Activated T-cell treated with anti-CD3 and anti-CD28 coated beads, Interleukin-2, amount 50 U/mL, for 4 hours (primary cell): ENCODE results near the gene PRKD1. TPM values are rescaled to one million over a fixed set of nuclear protein-coding genes. Genes with fewer than 3 reads are reported as not detected.
"Not testable (repeated sequence)": the region's sequence is repeated elsewhere in the genome, so short reads cannot be mapped to it uniquely, and the experiment has no call there.

Experiments
- ATAC-seq, 2 donors: fragments of 200-7000 bp; cut with Tn5 transposase; one replicate each; pipeline ENCODE4 v1.10.0; 2021
- DNase-seq: peaks from one replicate; pipeline ENCODE4 v3.0.0-alpha.2; 2020
- H3K27me3 Mint-ChIP-seq: one replicate; pipeline ENCODE4 v1.8.0; 2021; ENCODE audit warnings: low read depth, mixed read lengths
- H3K36me3 Mint-ChIP-seq: one replicate; pipeline ENCODE4 v1.8.0; 2022; ENCODE audit warnings: mixed read lengths; ENCODE audit not compliant: insufficient read depth
- H3K4me1 Mint-ChIP-seq: one replicate; pipeline ENCODE4 v1.8.0; 2021; ENCODE audit warnings: low read depth, mixed read lengths
- H3K4me3 Mint-ChIP-seq: one replicate; pipeline ENCODE4 v1.8.0; 2021; ENCODE audit warnings: mild to moderate bottlenecking, moderate library complexity, mixed read lengths
- H3K9me3 Mint-ChIP-seq: one replicate; pipeline ENCODE4 v1.8.0; 2021; ENCODE audit warnings: mixed read lengths
- total RNA-seq, 3 donors: library from RNA; stranded (reverse); gene quantifications; one replicate each; pipeline ENCODE4 v1.2.1, GENCODE V29; 2021

PRKD1 gene
- total RNA-seq, 3 donors from 2014 or later = 0.11 TPM; not detected in 2

DNA sequence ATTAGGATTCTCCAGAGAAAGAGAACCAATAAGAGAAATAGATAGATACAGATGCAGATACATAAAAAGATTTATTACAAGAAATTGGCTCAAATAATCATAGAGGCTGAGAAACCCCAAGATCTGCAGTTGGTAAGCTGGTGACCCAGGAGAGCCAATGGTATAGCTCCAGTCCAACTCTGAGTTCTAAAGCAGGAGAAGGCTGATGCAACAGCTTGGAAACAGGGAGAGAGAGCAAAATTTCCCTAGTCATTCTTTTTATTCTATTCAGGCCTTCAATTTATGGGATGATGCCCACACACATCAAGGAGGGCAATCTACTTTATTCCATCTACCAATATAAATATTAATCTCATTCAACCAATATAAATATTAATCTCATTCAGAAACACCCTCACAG, 218.2 kb downstream of the PRKD1 start:
- H3K27me3 Mint-ChIP-seq = no peaks in the 10 kb centered on the region
- H3K36me3 Mint-ChIP-seq = no peaks in the 10 kb centered on the region
- ATAC-seq (no peak), DNase-seq (no peak)
- H3K9me3 Mint-ChIP-seq = peaks cover 16% of the 10 kb centered on the region
- no peak overlapping the region for H3K4me3 Mint-ChIP-seq
- H3K4me1 Mint-ChIP-seq = no peaks in the 10 kb centered on the region

- Mint-ChIP-seq H3K4me3 (no peak overlapping the region), H3K4me1 (no peaks in the 10 kb centered on the region), H3K36me3 (no peaks in the 10 kb centered on the region), H3K9me3 (peaks cover 12% of the 10 kb centered on the region), H3K27me3 (no peaks in the 10 kb centered on the region)
- DNase-seq (no peak), ATAC-seq (no peak)
Measured at GRCh38 chr14:29706700-29707099, 220.9 kb downstream of the PRKD1 start.

DNA sequence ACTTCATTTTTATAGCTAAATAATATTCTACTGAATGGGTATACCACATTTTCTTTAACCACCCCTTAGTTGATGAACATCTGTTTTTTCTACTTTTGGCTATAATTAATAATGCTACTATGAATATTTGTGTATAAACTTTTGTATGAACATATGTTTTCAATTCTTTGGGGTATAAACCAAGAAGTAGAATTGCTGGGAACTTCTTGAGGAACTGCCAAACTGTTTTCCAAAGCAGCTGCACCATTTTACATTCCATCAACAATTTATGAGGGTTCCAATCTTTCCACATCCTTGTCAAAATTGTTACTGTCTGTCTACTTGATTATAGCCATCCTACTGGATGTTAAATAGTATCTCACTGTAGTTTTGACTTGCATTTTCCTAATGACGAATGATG, 221.8 kb downstream of the PRKD1 start:
- no peaks in the 10 kb centered on the region for H3K27me3 Mint-ChIP-seq
- no peak overlapping the region for H3K4me3 Mint-ChIP-seq
- H3K36me3 Mint-ChIP-seq = no peaks in the 10 kb centered on the region
- no peak for DNase-seq
- peaks cover 16% of the 10 kb centered on the region for H3K9me3 Mint-ChIP-seq
- no peak for ATAC-seq
- H3K4me1 Mint-ChIP-seq = no peaks in the 10 kb centered on the region

GRCh38 chr14:29689597-29689996, 238.1 kb downstream of the PRKD1 start:
- DNase-seq, H3K36me3 Mint-ChIP-seq, H3K4me1 Mint-ChIP-seq, H3K27me3 Mint-ChIP-seq, H3K4me3 Mint-ChIP-seq, ATAC-seq: not testable (repeated sequence)
- peaks cover 28% of the 10 kb centered on the region for H3K9me3 Mint-ChIP-seq

DNA sequence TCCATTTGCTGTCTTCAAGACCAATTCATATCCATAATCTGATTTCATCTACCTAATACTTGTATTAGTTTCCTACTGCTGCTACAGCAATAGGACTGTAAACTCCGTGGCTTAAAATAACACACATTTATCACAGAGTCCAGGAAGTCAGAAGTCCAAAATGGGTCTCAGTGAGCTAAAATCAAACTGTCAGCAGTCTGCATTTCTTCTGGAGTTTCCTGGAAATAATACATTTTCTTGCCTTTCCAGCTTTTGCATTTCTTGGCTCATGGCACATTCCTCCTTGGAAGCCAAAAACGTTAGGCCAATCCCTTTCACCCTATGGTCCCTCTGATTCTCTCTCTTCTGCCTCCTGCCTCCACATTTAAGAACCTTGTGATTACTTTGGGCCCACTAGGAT, 239.8 kb downstream of the PRKD1 start:
- ATAC-seq (no peak), DNase-seq (no peak)
- Mint-ChIP-seq H3K4me3 (no peak overlapping the region), H3K27me3 (no peaks in the 10 kb centered on the region), H3K4me1 (no peaks in the 10 kb centered on the region), H3K36me3 (no peaks in the 10 kb centered on the region), H3K9me3 (peaks cover 27% of the 10 kb centered on the region)

DNA sequence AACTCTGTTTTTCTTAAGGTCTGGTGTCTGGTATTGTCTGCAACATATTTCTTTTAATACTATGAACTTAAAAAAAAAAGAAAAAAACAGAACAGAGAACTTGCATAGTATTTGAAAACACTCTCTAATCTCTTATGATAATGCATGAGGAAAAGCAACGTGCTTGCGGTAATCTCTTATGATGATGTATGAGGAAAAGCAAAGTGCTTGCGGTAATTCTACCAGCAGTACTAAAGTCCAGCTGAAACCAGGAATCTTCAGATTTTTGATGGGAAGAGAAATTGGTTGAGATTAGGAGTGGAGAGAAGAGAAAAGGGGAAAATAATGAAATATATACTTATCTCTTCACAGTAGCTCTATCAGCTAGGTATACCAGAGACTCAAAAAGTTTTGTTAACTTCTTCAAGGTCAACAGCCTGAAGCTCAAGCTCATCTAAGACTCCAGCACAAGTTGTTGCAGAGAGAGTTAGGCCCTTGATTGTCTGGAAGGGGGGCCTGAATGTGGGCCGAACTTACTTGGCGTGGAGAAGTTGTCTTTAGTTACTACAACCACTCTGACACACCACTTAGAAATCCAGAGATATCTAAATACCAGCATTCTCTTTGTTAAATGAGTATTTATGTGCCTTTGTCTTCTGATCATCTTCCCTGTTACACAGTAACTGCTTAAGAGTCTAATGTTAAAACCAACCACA, 240.4 kb downstream of the PRKD1 start:
- DNase-seq (no peak), ATAC-seq (no peak)
- H3K4me1 Mint-ChIP-seq = no peaks in the 10 kb centered on the region
- no peaks in the 10 kb centered on the region for H3K36me3 Mint-ChIP-seq
- H3K9me3 Mint-ChIP-seq = peaks cover 29% of the 10 kb centered on the region
- no peak overlapping the region for H3K4me3 Mint-ChIP-seq
- H3K27me3 Mint-ChIP-seq = no peaks in the 10 kb centered on the region

- Mint-ChIP-seq H3K4me1 (no peaks in the 10 kb centered on the region), H3K36me3 (no peaks in the 10 kb centered on the region), H3K27me3 (no peaks in the 10 kb centered on the region), H3K9me3 (peaks cover 24% of the 10 kb centered on the region), H3K4me3 (no peak overlapping the region)
- DNase-seq (no peak), ATAC-seq (no peak)
Measured at GRCh38 chr14:29684926-29685325, 242.7 kb downstream of the PRKD1 start.

DNA sequence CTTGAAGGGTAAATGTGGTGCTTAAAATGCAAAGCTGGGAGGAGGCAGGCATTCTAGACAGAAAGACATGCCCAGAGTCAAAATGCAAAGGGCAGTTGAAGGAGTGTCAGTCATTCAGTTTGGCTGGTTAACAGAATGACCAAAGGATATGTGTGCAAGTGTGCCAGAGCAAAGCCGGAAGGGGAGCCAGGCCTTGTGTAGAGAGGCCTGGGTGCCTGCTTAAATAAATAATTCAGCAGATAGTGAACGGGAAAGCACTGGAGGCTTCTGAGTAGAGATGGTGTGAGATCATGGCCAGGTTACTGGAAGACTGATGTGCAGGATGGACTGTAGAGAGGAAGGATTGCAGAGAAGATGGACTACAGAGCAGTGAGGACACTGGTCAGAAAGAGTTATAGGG, 244.9 kb downstream of the PRKD1 start:
- H3K4me1 Mint-ChIP-seq = no peaks in the 10 kb centered on the region
- H3K36me3 Mint-ChIP-seq = no peaks in the 10 kb centered on the region
- ATAC-seq (no peak), DNase-seq (no peak)
- no peak overlapping the region for H3K4me3 Mint-ChIP-seq
- H3K27me3 Mint-ChIP-seq = no peaks in the 10 kb centered on the region
- H3K9me3 Mint-ChIP-seq = peaks cover 19% of the 10 kb centered on the region

DNA sequence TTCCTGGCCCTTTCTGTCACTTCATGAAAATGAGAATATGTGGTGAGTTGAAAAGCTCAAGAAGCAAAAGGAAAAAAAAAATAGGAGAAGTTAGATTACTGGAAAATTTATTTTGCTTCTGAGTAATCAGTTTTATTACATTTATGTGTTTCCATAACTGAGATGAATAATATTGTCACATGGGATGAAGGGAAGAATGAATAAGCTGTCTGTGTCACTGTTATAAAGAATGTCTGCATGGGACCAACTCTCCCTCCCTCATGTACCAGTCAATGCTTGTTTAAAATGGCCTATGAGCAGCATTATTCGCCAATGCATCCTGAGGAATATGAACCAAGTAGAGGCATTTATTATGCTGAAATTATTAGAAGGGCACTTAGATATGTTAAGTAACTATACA, 246.3 kb downstream of the PRKD1 start:
- Mint-ChIP-seq H3K4me3 (no peak overlapping the region), H3K4me1 (no peaks in the 10 kb centered on the region), H3K27me3 (no peaks in the 10 kb centered on the region), H3K9me3 (peaks cover 16% of the 10 kb centered on the region), H3K36me3 (no peaks in the 10 kb centered on the region)
- no peak for ATAC-seq
- DNase-seq = no peak

GRCh38 chr14:29674566-29675285, 252.9 kb downstream of the PRKD1 start:
- DNase-seq (no peak), ATAC-seq (no peak)
- Mint-ChIP-seq H3K36me3 (no peaks in the 10 kb centered on the region), H3K4me1 (no peaks in the 10 kb centered on the region), H3K27me3 (no peaks in the 10 kb centered on the region), H3K9me3 (peaks cover 5% of the 10 kb centered on the region), H3K4me3 (no peak overlapping the region)

DNA sequence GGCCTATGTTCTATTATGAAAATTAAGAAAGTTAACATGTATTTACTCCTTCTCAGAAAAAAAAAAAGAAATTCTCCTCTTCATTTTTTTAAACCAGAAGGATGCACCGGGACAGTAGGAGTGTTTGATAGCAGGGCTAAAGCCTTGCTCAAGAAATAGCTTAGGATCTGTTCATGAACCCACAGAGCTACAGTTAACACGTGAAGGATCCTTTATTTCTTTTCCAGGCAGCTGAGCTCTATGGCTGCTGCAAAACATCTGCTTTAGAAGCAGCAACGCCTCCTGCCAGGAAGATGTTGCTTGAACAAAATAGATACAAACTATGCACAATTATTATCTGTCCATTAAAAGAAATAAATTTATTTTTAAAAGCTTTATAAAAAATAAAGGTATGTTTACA, 254.8 kb downstream of the PRKD1 start:
- no peak for ATAC-seq
- no peaks in the 10 kb centered on the region for H3K9me3 Mint-ChIP-seq
- no peaks in the 10 kb centered on the region for H3K4me1 Mint-ChIP-seq

DNA sequence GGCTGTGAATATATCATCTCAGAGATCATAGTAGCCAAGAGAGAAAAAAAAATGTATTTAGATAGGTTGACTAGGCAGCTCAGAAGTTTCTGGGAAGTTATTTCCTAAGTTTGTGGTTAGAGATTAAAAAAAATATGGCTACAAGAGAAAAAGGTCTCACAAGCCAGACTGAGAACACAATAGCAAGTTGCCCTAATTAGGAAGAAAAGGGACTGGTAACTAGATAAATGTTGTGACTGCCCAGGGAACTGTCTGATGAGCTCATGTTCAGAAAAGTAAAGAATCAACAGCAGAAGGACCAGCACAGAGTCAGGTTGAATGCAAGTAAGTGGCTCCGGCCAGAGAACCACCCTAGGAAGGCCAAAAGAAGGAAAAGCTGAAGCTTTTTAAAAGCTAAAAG, 256.6 kb downstream of the PRKD1 start:
- DNase-seq (no peak), ATAC-seq (no peak)
- no peaks in the 10 kb centered on the region for H3K36me3 Mint-ChIP-seq
- H3K4me3 Mint-ChIP-seq = no peak overlapping the region
- no peaks in the 10 kb centered on the region for H3K9me3 Mint-ChIP-seq
- no peaks in the 10 kb centered on the region for H3K27me3 Mint-ChIP-seq
- H3K4me1 Mint-ChIP-seq = no peaks in the 10 kb centered on the region

More for the DNA sequence above, 254.8 kb downstream of the PRKD1 start:
- H3K27me3 Mint-ChIP-seq = no peaks in the 10 kb centered on the region
- H3K4me3 Mint-ChIP-seq = no peak overlapping the region
- no peak for DNase-seq
- H3K36me3 Mint-ChIP-seq = no peaks in the 10 kb centered on the region

GRCh38 chr14:29668201-29668600, 259.4 kb downstream of the PRKD1 start:
- DNase-seq (no peak), ATAC-seq (no peak)
- Mint-ChIP-seq H3K4me3 (no peak overlapping the region), H3K4me1 (no peaks in the 10 kb centered on the region), H3K36me3 (no peaks in the 10 kb centered on the region), H3K27me3 (no peaks in the 10 kb centered on the region), H3K9me3 (no peaks in the 10 kb centered on the region)

- peaks cover 1% of the 10 kb centered on the region for H3K9me3 Mint-ChIP-seq
- no peak for DNase-seq
- no peak for ATAC-seq
- H3K27me3 Mint-ChIP-seq = no peaks in the 10 kb centered on the region
- H3K4me3 Mint-ChIP-seq = no peak overlapping the region
- H3K36me3 Mint-ChIP-seq = no peaks in the 10 kb centered on the region
- H3K4me1 Mint-ChIP-seq = no peaks in the 10 kb centered on the region
Measured at GRCh38 chr14:29664515-29664914, 263.1 kb downstream of the PRKD1 start.

DNA sequence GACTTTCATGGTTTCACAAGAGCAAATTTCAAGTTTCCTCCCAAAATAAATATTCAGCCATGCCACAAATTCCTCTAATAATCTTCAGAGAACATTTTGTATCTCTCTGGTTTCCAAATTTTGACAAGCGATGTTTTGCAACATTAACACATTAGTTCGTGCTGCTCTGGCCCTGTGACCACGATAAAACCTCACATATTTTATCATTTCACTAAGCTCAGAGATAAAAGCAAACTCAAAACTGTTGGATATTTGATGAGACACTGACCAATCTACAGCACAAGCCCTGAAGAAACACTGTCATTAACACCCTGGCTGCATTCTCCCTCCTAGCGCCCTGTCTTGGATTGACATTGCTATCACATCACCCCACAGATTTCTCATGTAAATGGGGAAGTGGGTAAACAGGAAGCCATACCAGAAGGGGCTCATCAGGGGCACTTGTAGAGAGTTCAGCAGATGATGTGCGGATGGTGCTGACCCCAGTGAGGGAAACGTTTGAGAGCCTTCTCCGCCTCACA, 264.3 kb downstream of the PRKD1 start:
- no peak overlapping the region for H3K4me3 Mint-ChIP-seq
- H3K4me1 Mint-ChIP-seq = no peaks in the 10 kb centered on the region
- H3K27me3 Mint-ChIP-seq = no peaks in the 10 kb centered on the region

More for the DNA sequence above, 264.3 kb downstream of the PRKD1 start:
- H3K36me3 Mint-ChIP-seq = no peaks in the 10 kb centered on the region
- ATAC-seq (no peak), DNase-seq (no peak)
- peaks cover 4% of the 10 kb centered on the region for H3K9me3 Mint-ChIP-seq
